K562 (cell line): ENCODE results near the gene TP73. TPM values are rescaled to one million over a fixed set of nuclear protein-coding genes. Genes with fewer than 3 reads are reported as not detected.

Source experiments
- CLOCK ChIP-seq: fragments of 250-450 bp; sonication (Bioruptor Pico); IDR thresholded peaks from 2 replicates; pipeline ENCODE4 v1.4.0; 2020; ENCODE audit warnings: mild to moderate bottlenecking, moderate library complexity, borderline replicate concordance
- FIP1L1 ChIP-seq: fragments of 200-400 bp; formaldehyde crosslinking; IDR thresholded peaks from 2 replicates; pipeline ENCODE4 v1.6.1; 2018; ENCODE audit warnings: mild to moderate bottlenecking, low read depth, low read length; ENCODE audit not compliant: poor library complexity, severe bottlenecking
- HSF4 ChIP-seq: fragments of 250-450 bp; sonication (Bioruptor Pico); IDR thresholded peaks from 2 replicates; pipeline ENCODE4 v2.1.2; 2022; ENCODE audit warnings: mild to moderate bottlenecking, moderate library complexity, borderline replicate concordance
- IRF9 ChIP-seq: fragments of 450-650 bp; IDR thresholded peaks from 2 replicates; pipeline ENCODE4 v1.6.1; 2016; ENCODE audit warnings: missing biosample characterization, missing genetic modification characterization
- JUN ChIP-seq, 2 experiments: sonication (generic) in 1 of 2; formaldehyde crosslinking in 1 of 2; IDR thresholded peaks; 2 replicates each; pipeline versions ENCODE4 v1.6.1 to v1.8.0; 2012 to 2022; ENCODE audit warnings: borderline replicate concordance in 2 of 2, mild to moderate bottlenecking in 2 of 2, improper control_type of control experiment in 1 of 2, low read depth in 1 of 2, low read length in 1 of 2, missing genetic modification reagents in 1 of 2
- MLX ChIP-seq, 2 experiments: fragments of 450-650 bp in 1 of 2; sonication (generic) in 1 of 2; formaldehyde crosslinking; conservative IDR thresholded peaks; 2 replicates each; pipeline versions ENCODE4 v1.4.0 to v1.8.1; 2020 to 2022; ENCODE audit warnings: mild to moderate bottlenecking in 1 of 2, missing genetic modification reagents in 1 of 2
- PHB ChIP-seq: fragments of 250-450 bp; sonication (Bioruptor Pico); IDR thresholded peaks from 2 replicates; pipeline ENCODE4 v1.5.0; 2021
- PTTG1 ChIP-seq: fragments of 450-650 bp; IDR thresholded peaks from 2 replicates; pipeline ENCODE4 v1.6.1; 2016; ENCODE audit warnings: low read depth, mild to moderate bottlenecking, missing genetic modification characterization, missing compliant biosample characterization
- SUPT5H ChIP-seq: fragments of 450-650 bp; IDR thresholded peaks from 2 replicates; pipeline ENCODE4 v1.6.1; 2016
- XRCC5 ChIP-seq: fragments of 200-400 bp; formaldehyde crosslinking; IDR thresholded peaks from 2 replicates; pipeline ENCODE4 v1.6.1; 2017; ENCODE audit warnings: low read depth, mild to moderate bottlenecking, low read length
- ZNF512 ChIP-seq: IDR thresholded peaks from 2 replicates; pipeline ENCODE4 v1.6.1; 2016; ENCODE audit warnings: missing genetic modification characterization, missing compliant biosample characterization
- ZNF76 ChIP-seq: fragments of 250-450 bp; sonication (Bioruptor Pico); IDR thresholded peaks from 2 replicates; pipeline ENCODE4 v1.4.0; 2020; ENCODE audit warnings: mild to moderate bottlenecking, moderate library complexity, borderline replicate concordance
- polyA plus RNA-seq, 8 experiments: library from polyadenylated mRNA; depleted of rRNA in 4 of 8; stranded (reverse) in 5 of 8; unstranded in 3 of 8; fragments of >200 nt; fragmentation: Nextera tagmentation in 2 of 8; fragmentation: Illumina TruSeq in 1 of 8; extraction: Ambion mirVana in 2 of 8; extraction: Trizol in 1 of 8; gene quantifications; 2 replicates each; pipeline versions ENCODE4 v1.2.1 to v1.2.3, GENCODE V29; 2011 to 2014; ENCODE audit warnings: inconsistent platforms in 1 of 8, missing spikeins in 1 of 8
- total RNA-seq, 7 experiments: library from RNA; depleted of rRNA in 6 of 7; stranded (reverse); fragments of >200 nt in 6 of 7; fragmentation: Illumina TruSeq in 2 of 7; extraction: Trizol in 2 of 7; gene quantifications; 2 replicates each; pipeline versions ENCODE4 v1.2.1 to v1.2.3, GENCODE V29; 2011 to 2021; ENCODE audit warnings: low replicate concordance in 1 of 7

Gene TP73
- total and polyA plus RNA-seq, 9 of the 15 experiments (the other 6 are each of a cell fraction or from before 2014, with no cell fraction given) = 0.07 to 1.6 (median 0.40) TPM; not detected in 2

GRCh38 chr1:3778590-3779264 lies 126.4 kb downstream of the TP73 start (continued):
- TF ChIP-seq ZNF512 (tag) (no peak), PTTG1 (tag) (no peak), JUN (IDR thresholded peaks at IDR 0.05; ENCODE audit: borderline replicate concordance, low read depth, low read length) (no peak), JUN (CRISPR knock-in tag; IDR thresholded peaks at IDR 0.05; ENCODE audit: borderline replicate concordance) (no peak), ZNF76 (no peak), SUPT5H (0 out of 2 replicates have a peak, but pooled peaks have one; percentile 3), HSF4 (CRISPR knock-in tag) (no peak), CLOCK (CRISPR knock-in tag) (no peak), MLX (CRISPR knock-in tag; conservative IDR thresholded peaks at IDR 0.05) (no peak), PHB (CRISPR knock-in tag) (0 out of 2 replicates have a peak, but pooled peaks have one; percentile 62), XRCC5 (no peak), FIP1L1 (peak; percentile 26), IRF9 (tag) (no peak)
